GM19463 (cell line): ENCODE results near the gene NKX6-2.
"Not testable (repeated sequence)": the region's sequence is repeated elsewhere in the genome, so short reads cannot be mapped to it uniquely, and the experiment has no call there.

Source experiments
- ATAC-seq: cut with Tn5 transposase; IDR thresholded peaks from one replicate; pipeline ENCODE4 v1.9.1; 2021; ENCODE audit warnings: mild to moderate bottlenecking, moderate library complexity; ENCODE audit not compliant: unreplicated experiment

NKX6-2 gene

DNA sequence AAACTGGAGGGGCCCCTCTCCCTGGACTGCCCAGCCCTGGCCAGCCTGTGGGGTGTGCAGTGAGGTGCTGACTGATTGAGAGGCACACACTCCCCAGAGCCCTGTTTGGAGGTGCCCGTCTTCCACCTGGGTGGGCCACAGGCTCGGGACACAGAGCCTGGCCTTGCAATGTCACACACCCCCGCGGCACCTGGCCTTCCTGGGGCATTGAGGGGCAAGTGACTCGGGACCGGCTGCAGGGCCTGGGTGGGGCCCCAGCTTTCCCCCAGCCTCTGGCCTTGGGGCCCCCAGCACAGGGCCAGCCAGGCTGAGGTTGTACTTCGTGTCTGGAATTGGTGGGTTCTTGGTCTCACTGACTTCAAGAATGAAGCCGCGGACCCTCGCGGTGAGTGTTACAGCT, 13.9 kb upstream of the NKX6-2 start:
- ATAC-seq: no peak

DNA sequence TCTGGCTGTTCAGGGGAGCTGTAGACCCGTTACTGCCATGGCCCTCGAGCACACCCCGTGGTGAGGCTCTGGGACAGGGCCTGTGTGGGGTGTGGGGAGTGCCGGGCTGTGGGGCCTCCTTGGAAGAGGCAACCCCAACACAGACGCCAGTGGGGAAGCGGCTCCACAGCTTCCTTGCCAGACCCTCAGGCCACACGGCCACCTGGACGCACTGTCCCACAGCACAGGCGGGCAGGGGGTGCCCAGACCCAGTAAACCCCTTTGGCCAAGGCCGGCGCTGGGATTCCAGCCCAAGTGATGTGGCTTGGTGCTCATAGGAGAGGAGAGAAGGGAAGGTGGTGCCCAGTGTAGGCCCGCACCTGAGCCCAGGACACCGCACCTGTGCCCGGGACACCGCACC, 12.9 kb upstream of the NKX6-2 start:
- no peak for ATAC-seq

DNA sequence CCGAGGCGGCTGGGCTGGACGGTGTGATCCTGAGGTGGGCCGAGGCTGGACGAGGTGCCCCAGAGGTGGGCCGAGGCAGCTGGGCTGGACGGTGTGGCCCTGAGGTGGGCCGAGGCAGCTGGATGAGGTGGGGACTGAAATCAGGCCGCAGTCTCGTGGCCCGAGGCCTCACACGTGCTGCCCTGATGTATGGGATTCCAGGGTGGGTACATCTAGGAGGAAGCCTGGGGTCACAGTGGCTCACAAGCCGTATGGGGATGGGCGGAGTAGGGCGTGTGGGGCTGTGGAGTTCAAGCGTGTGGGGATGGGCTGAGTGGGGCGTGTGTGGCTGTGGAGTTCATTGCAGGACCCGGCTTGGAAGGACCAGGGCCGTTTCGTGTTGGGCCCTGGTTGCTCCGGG, 12.5 kb upstream of the NKX6-2 start:
- ATAC-seq: no peak

DNA sequence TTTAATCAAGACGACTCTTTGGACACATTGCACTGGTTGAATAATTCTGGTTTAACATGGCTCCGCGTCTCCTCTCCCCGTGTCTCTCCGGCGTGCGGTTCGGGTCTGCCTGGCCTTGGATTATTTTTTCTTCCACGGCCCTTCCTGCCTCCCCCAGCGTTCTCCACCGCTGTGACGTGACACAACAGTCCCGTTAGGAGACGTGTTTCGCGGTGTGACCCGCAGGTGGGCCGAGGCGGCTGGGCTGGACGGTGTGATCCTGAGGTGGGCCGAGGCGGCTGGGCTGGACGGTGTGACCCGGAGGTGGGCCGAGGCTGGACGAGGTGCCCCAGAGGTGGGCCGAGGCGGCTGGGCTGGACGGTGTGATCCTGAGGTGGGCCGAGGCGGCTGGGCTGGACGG, 12.0 kb upstream of the NKX6-2 start:
- ATAC-seq: not testable (repeated sequence)

DNA sequence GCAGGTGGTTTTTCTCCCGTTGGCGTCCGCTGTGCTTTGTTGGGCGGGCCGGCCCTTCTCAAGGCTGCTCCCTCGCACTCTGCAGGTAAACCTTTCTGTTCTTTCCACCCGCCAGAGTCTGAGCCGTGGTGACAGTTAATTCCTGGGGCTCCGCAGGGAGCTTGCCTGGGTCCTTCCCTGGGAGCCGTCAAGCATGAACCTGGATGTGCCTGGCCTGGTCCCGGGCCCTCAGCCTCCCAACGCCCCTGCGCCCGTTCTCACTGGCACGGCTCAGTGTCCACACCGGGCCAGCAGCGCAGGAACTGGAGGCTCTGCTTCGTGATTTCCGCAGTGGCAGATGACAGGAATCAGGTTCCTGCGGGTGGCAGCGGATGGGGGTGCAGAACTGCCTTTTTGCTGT, 10.9 kb upstream of the NKX6-2 start:
- ATAC-seq: no peak

DNA sequence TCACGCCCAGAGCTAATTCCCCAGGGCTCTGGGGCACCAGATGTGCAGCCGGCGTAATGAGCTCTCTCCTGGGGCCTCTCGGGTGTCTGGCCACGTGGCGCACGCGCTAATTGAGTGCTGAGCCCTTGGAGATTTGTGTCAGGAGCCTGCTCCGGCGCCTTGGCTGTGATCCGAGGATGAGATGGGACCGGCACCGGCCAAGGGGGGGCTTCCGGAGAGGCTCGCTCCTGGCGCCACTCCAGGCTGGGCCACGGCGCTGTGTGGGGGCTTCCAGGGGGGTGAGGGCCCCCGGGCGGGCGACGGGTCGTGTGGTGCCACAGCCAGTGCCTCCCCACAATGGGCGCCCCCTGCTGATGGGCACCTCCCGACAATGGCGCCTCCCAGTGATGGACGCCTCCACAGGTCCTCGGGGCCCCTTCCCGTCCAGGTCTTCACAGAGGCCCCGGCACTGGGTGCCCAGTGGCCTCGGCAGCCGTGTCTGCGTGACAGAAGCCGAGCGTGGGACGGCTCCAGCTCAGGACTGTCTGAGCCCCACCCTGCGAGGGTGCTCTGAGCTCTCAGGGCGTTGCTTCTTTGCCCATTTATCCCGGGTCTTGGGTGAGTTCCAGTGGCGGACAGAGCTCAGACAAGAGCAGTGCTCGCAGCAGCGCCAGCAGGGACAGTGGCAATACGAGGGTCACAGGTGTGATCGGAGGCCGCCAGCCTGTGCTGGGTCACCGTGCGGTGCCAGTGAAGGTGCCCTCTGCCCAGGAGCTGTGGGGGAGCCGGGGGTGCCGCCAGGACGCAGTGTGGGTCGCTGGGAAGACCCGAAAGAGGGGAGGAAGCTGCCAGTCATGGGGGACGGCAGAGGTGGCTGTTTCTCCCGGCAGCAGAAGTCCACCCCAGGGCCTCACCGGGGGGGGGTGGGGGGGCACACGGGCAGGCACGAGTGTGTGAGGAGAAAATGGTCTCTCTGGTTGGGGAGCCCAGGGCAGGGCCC, 8.2 kb upstream of the NKX6-2 start:
- no peak for ATAC-seq

DNA sequence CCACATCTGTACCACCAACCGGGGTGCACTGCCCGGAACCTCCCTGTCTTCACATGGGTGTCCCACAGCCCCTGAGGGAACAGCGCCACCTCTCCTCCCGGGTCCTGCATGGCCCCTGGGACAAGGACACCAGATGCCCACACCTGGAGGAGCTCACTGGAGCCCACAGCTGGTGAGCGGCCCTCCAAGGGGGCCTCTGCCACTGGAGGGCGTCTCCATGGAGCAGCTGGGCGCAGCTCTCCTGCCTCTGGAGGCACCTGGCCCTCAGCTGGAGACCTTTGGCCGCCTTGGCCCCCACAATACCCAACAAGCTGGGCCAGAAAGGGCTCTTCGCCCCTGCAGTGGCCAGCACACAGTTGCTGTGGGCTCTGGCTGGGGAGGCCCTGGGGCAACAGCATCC, 7.3 kb upstream of the NKX6-2 start:
- no peak for ATAC-seq

DNA sequence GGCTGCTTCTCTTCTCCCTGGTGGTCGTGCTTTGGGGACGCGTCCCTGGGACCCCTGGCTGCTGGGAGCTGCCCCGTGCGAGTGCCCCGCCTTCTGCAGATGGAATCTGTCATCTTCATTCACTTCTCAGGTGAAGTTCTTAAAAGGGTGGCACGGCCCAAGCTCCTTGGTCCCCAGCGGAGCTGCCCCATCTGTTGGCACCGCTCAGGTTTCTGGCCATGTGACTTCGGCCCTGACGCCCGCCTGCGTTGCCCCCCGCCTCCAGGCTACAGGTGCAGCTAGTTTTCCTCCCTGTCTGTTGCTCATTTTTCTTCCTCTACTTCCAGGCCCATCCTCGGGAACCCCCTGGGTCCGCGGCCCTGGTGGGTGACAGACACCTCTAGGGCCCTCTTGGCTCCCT, 6.8 kb upstream of the NKX6-2 start:
- ATAC-seq: no peak

DNA sequence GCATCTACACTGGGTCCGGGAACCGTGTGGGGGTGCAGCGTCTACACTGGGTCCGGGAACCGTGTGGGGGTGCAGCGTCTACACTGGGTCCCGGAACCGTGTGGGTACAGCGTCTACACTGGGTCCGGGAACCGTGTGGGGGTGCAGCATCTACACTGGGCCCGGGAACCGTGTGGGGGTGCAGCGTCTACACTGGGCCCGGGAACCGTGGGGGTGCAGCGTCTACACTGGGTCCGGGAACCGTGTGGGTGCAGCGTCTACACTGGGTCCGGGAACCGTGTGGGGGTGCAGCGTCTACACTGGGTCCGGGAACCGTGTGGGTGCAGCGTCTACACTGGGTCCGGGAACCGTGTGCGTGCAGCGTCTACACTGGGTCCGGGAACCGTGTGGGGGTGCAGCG, 6.2 kb upstream of the NKX6-2 start:
- not testable (repeated sequence) for ATAC-seq

DNA sequence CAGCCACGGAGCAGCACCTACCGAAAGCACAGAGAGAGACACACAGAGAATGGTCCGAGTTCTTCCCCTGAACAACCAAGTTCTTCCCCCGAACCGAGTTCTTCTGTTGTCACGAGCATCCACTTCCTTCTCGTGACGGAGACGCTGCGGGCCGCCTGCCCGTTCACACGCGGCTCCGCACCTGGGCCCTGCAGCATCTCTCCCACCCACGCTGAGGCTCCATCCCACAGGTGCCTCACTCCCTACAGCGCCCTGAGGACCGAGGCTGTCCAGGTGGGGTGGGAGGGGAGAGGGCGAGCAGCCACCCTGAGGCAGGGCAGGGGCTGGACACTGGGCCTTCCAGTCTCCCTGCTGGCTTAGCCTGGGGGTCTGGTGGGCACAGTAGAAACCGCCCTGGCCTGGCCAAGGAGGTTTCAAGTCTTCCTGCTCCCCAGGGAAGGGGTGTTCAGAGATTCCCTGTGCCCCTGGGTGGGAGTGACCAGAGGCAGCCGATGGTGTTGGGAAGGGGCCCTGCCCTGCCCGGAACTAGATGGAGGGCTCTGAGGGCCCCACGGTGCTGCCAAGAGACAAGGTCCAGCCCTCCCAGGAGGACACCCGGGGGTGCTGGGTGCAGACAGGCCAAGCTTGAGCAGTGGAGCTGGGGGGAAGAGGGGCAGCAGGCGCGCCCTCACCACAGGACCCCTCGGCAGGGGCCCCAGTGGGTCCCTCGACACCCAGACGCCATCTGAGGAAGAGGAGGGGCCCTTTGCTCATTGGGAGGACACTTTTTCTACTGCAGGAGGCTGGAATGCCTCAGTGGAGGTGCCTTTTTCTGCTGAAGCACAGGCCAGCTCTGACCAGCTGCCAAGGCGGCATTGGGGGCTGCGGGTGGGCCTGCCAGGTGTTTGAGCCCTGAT, 5.2 kb upstream of the NKX6-2 start:
- ATAC-seq: no peak

DNA sequence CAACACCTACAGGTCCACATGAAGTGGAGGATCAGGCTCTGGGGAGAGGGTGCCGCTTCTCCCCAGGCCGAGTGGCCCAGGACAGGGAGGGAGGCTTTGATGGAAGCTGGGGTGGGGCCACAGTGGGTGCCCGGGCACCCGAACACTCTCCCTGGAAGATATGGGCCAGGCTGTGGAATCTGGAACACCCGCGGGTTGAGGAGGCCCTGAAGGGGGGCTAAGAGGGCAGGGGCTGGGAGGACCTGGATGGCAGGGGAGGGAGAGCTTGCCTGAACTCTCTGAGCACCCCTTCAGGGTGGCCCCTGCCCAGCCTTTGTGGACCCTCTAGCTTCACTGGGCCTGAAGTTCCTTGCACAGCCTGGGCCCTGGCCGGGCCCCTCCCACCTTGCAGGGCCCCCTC, 4.5 kb upstream of the NKX6-2 start:
- ATAC-seq: no peak

DNA sequence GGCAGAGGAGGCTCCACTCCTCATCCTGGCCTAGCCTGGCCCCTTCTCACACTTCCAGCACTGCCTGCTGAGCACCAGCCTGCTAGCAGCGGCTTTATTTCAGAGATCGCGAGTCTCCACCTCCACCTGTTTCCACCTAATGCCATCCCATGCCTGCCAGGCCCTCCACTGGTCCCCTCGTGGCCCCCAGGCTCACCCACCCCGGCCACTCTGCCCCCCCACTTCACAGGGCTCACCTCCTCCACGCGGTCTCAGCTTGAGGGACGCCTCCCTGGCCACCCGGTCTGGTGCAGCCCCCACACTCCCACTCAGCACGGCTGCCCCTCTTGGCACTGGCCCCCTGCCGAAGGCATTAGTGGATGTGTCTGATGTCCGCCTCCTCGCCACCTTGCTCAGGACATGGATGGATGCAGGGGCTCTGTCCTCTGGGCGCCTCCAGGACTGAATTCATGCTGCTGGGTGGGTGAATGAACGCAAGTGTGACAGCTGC, 3.8 kb upstream of the NKX6-2 start:
- ATAC-seq: no peak

DNA sequence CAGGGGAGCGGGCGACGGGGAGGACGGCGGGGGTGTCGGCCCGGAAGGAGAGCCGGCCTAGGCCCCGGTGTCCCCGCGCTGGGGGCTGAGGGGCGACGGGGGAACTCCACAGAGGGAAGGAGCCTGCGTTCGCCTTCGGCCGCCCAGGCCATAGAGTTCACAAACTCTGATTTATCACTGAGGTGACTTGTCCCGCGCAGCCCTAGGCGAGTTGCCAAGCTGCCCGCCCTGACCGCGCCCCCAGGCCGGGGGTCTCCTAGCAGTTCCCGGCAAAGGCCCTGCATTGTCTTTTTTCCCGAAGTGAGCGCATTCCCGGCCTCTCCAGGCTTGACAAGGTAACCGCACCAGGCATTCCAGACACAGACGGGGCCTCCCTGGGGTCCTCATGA, 2.9 kb upstream of the NKX6-2 start:
- no peak for ATAC-seq

DNA sequence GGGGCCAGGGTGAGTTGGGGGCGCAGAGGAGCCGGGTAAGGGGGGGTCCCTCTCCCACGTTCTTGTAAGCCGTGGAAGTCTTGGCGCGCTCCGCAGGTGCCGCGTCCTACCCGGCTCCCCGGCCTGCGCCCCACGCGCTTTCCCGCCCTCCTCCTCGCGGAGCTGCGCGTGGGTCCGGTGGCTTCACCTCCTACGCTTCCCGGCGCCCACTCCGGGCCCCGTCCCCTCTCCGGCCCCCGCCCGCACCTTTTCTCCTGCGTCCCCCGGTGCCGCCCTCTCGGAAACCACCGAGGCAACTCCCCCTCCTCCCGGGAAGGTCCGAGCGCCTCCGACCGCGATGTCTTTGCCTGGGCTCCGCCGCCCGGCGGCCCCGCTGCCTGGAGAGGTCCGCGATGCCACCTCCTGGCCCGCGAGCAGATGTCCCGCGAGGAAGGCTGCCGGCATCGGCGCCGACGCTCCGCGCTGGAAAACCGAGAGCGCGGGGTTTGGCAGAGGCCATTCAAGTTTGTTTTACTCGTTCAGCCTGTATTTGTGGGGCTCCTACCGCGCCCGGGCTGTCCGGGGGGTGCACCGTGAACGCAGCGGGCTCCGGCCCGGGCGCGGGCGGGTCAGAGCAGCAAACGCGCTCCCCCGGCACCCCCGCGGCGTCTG, 2.4 kb upstream of the NKX6-2 start:
- ATAC-seq: no peak

DNA sequence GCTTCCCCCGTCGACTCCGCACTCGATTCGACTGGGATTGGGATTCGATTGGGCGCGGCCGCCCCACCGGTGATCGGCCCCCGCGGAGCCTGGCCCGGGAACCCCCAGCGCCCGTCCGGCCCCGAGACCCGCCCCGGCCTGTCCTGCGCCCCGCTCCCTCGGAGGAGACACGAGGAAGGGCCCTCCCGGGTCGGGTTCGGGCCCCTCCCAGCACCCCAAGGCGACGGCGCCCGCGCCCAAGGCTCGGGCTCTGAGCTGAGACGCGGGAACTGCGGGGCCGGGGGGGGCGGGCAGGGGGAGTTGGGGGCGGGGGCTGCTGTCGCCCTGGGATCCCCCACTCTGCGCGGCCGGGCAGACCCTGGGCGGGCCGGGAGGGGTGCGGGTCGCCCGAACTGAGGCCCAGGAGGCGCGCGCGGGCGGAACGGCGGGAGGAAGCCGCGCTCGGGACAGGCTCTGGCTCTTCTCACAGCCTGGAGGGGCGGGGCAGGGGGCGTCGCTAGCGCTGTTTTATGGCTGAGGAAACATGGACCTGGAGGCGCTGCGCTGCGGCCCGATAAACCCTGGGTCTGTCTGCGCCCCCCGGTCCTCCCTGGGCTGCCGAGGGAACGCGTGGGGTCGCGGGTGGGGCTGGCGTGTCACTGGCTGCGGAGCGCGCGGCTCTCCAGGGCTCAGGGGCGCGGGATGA, 1.7 kb upstream of the NKX6-2 start:
- ATAC-seq: no peak

DNA sequence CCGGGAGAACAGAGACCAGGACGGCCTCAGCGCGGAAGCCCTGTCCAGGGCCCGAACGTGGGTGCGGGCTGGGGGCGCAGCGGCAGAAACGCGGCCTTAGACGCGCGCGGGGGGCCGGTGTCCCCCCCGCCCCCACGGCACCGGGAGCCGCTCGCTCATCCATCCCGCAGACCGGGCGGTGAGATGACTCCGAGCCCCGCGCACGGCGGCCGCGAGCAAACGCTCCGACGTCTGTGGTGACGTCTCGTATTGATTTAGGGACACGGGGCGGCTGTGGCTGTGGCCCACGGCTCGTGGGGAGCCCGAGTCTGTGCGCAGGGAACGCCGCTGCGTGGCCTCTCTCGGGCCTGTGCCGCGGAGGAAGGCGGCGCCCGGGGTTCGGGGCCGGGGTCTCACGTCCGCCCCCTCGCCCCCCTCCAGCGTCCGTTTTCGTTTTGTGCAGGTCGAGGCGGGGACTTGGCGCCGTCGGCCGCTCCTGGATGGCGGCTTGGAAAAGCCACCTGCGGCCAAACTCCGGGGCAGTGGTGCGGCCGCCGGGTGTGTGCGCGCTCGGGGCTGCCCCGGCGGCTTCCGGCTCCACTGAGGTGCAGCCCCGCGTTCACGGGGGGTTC, 1.0 kb upstream of the NKX6-2 start:
- no peak for ATAC-seq

DNA sequence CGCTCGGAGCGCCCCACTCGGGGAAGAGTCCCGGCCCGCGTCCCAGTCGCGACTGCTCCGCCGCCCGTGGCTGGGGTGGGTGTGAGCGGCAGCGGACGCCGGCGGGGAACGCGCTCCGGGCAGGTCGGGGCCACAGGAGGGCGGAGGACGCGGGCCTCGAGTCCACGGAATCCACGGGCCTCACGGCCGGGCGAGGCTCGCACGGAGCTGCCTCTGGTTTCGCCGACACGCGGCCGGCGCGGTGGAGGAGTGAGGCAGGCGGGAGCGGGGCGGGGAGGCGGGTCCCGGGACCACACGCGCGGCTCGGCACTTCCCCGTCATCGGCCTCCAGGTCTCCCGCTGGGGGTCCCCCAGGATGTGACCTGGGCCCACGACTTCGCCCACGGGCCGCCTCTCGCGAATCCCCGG, 533 bp upstream of the NKX6-2 start:
- ATAC-seq: no peak

DNA sequence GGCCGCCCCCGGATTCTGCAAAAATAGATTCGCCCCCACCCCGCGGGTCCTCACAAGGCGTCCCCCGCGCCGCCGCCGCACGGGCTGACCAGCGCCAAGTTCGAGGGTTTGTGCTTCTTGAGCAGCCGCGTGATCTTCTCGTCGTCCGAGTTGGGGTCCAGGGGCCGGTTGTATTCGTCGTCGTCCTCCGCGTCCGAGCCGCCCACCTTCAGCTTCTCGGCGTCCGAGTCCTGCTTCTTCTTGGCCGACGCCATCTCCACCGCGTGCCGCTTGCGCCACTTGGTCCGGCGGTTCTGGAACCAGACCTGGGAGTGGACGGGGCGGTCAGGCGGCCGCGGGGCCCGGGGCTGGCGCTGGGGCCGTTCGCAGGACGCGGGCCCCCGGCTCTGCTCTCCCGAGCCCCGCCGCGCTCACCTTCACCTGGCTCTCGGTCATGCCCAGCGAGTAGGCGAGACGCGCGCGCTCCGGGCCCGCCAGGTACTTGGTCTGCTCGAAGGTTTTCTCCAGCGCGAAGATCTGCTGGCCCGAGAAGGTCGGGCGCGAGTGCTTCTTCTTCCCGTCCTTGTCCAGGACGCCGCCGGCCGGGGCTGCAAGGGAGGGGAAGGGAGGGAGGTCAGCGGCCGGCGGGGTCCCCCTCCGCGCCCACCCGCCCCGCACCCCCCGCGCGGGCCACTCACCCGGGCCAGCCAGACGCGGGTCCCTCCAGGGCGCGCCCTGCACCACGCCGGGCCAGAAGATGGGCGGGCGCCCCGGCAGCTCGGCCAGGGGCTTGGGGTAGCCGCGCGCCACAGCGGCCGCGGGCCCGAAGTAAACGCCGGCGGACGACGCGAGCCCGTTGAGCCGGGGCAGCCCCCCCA, 853 bp downstream of the NKX6-2 start:
- no peak for ATAC-seq
